Stimulated activated naive CD8-positive, alpha-beta T cell treated with anti-CD3 and anti-CD28 coated beads, Interleukin-15, amount 100 ng/mL, for 72 hours (primary cell): ENCODE data around the gene MRPL30.
"Not testable (repeated sequence)": the region's sequence is repeated elsewhere in the genome, so short reads cannot be mapped to it uniquely, and the experiment has no call there.

ENCODE experiments used
- ATAC-seq: fragments of 150-1000 bp; cut with Tn5 transposase; 2 replicates; pipeline ENCODE4 v1.10.0; 2021; ENCODE audit warnings: mild to moderate bottlenecking, moderate library complexity
- DNase-seq, 2 donors: peaks; one replicate each; pipeline ENCODE4 v3.0.0; 2021 to 2022
- H3K27ac Mint-ChIP-seq, 2 donors: one replicate each; pipeline ENCODE4 v1.8.0; 2022; ENCODE audit warnings: mild to moderate bottlenecking in 2 of 2, mixed read lengths in 2 of 2, moderate library complexity in 2 of 2
- H3K27me3 Mint-ChIP-seq: one replicate; pipeline ENCODE4 v1.8.0; 2022; ENCODE audit warnings: mixed read lengths
- H3K4me1 Mint-ChIP-seq: one replicate; pipeline ENCODE4 v1.8.0; 2022; ENCODE audit warnings: mild to moderate bottlenecking, mixed read lengths
- H3K4me3 Mint-ChIP-seq, 2 donors: one replicate each; pipeline ENCODE4 v1.8.0; 2022; ENCODE audit warnings: mild to moderate bottlenecking in 2 of 2, mixed read lengths in 2 of 2, moderate library complexity in 1 of 2
- H3K9me3 Mint-ChIP-seq, 2 donors: one replicate each; pipeline ENCODE4 v1.8.0; 2022; ENCODE audit warnings: mixed read lengths in 2 of 2

MRPL30 gene

DNA sequence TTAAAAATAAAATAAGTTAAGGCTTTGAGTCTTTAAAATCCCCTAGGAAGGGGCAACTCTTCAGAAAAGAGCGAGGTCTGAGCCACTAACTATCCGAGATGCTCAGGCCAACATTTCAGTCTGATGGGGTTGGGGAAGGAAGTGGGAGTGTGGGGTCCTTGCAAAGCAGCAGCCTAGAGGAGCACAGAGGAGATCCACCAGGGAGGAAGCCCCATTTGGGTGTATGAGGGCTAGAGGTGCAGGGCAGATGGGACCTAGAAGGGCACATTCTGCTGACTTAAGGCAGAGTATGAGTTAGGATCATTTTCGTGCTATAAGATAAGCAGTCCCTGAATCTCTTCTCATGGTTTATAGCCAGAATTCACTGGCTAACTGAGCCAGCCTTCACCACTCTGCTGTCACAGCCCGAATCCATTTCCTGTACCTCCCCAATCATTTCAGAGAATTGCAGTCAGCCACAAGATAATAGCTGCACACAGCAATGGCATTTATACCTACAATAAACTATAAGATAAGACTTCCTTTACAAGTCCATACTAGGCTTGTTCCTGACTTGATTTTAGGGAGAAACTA is 37.0 kb downstream of the MRPL30 start:
- DNase-seq (no peak), ATAC-seq (no peak)
- no peaks in the 10 kb centered on the region for H3K27me3 Mint-ChIP-seq
- H3K27ac Mint-ChIP-seq: no peak overlapping the region
- no peak overlapping the region for H3K4me3 Mint-ChIP-seq
- no peaks in the 10 kb centered on the region for H3K9me3 Mint-ChIP-seq
- H3K4me1 Mint-ChIP-seq: no peaks in the 10 kb centered on the region

- H3K4me3 Mint-ChIP-seq, H3K4me1 Mint-ChIP-seq, H3K27ac Mint-ChIP-seq, DNase-seq, H3K27me3 Mint-ChIP-seq, ATAC-seq: not testable (repeated sequence)
- peaks cover 0 to 62% of the 10 kb centered on the region in 2 donors for H3K9me3 Mint-ChIP-seq
Observed at GRCh38 chr2:99233177-99233576, 52.2 kb downstream of the MRPL30 start.

DNA sequence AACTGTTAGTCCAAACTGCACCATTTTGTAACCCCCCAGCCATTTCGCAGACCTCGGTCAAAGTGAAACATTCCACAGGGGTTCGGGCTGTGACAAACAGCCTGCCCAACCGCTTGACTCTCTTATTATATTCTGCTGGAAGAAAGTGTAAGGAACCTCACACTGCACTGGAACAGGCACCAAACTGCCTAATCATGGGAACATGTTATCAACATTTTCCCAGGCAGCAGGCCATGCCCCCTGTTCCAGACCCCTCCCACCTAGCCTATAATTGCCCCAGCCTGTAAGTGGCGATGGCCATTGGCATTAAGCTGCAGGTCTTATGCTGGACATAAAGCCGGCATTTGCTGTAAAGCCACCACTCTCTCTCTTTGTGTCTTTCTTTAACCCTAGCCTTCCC is 57.6 kb downstream of the MRPL30 start:
- Mint-ChIP-seq H3K4me3 (no peak overlapping the region), H3K4me1 (no peaks in the 10 kb centered on the region), H3K27ac (no peak overlapping the region), H3K9me3 (peaks cover 0 to 24% of the 10 kb centered on the region in 2 donors), H3K27me3 (no peaks in the 10 kb centered on the region)
- no peak for ATAC-seq
- no peak for DNase-seq

DNA sequence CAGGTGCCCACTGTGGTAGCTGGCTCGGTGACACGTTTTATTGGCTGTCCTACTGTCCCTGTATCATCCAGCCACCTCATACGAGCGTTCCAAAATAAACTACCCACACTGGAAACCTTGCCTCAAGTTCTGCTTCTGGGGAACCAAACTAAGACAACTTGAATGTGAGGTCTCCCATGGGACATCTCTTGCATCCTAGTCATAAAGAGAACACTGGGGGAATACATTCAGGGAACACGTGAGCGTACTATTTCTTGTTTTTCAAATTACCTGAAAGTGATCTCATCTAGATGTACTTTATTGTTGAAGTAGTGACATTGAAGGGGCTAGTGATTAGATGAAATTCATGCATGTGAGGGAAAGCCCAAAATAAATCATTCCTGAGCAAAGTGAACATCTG is 59.4 kb downstream of the MRPL30 start:
- DNase-seq (no peak), ATAC-seq (no peak)
- no peaks in the 10 kb centered on the region for H3K27me3 Mint-ChIP-seq
- H3K27ac Mint-ChIP-seq: no peak overlapping the region
- peaks cover 0 to 7% of the 10 kb centered on the region in 2 donors for H3K9me3 Mint-ChIP-seq
- H3K4me3 Mint-ChIP-seq: no peak overlapping the region
- no peaks in the 10 kb centered on the region for H3K4me1 Mint-ChIP-seq

DNA sequence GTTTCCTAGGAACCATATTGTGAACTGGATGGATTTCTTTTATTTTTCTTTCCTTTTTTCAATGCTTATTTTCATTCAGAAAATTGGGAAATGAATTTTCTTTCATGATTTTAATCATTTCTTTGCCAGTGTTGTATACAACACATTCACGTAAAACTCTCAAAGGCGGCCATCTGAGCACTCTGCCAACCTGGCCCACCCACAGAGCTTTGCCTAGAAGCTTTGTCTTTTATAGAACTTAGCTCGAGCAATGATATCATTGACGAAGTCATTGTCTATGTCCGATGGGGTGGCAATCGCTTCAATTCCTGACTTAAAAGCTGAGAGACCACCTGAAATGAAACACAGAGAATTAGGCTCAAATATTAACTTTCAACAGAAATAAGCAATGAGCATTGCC is 61.2 kb downstream of the MRPL30 start:
- Mint-ChIP-seq H3K27me3 (no peaks in the 10 kb centered on the region), H3K4me3 (no peak overlapping the region), H3K27ac (no peak overlapping the region), H3K4me1 (no peaks in the 10 kb centered on the region), H3K9me3 (no peaks in the 10 kb centered on the region)
- DNase-seq (no peak), ATAC-seq (no peak)
